OCI-LY3 (cell line): Measurements from ENCODE around the gene TSKU.

Source experiments
- H2AFZ ChIP-seq: fragments of 200-600, 300-600 bp; shearing (Covaris generic); 2 replicates; pipeline ENCODE4 v1.6.0; 2014; ENCODE audit warnings: antibody characterized with exemption, low read depth, low read length
- H3K27ac ChIP-seq: fragments of 200-600, 300-600 bp; sonication (generic); 2 replicates; pipeline ENCODE4 v1.5.1; 2014; ENCODE audit warnings: mild to moderate bottlenecking, low read length, moderate library complexity, mixed read lengths
- H3K27me3 ChIP-seq: fragments of 200-600, 300-600 bp; sonication (generic); 2 replicates; pipeline ENCODE4 v1.6.1; 2014; ENCODE audit warnings: low read depth, low read length, mixed read lengths
- H3K36me3 ChIP-seq: fragments of 200-600, 300-600 bp; sonication (generic); replicated peaks from 2 replicates; pipeline ENCODE3; 2014; ENCODE audit warnings: low read depth, low read length, mixed read lengths
- H3K4me1 ChIP-seq: fragments of 300-600, 200-600 bp; sonication (generic); 2 replicates; pipeline ENCODE4 v1.6.1; 2014; ENCODE audit warnings: low read length, mixed read lengths
- H3K4me2 ChIP-seq: fragments of 200-600, 300-600 bp; sonication (generic); 2 replicates; pipeline ENCODE4 v1.6.1; 2014; ENCODE audit warnings: low read length, mixed read lengths
- H3K4me3 ChIP-seq: fragments of 300-600, 200-600 bp; sonication (generic); 2 replicates; pipeline ENCODE4 v1.5.1; 2014; ENCODE audit warnings: antibody characterized with exemption, mild to moderate bottlenecking, low read length, moderate library complexity
- H3K79me2 ChIP-seq: fragments of 300-600, 200-600 bp; shearing (Covaris generic); 2 replicates; pipeline ENCODE4 v1.6.1; 2014; ENCODE audit warnings: mild to moderate bottlenecking, low read length, mixed read lengths
- H3K9ac ChIP-seq: fragments of 300-600, 200-600 bp; shearing (Covaris generic); 2 replicates; pipeline ENCODE4 v1.6.0; 2014; ENCODE audit warnings: mild to moderate bottlenecking, low read length, moderate library complexity
- H3K9me3 ChIP-seq: fragments of 200-600, 300-600 bp; shearing (Covaris generic); 2 replicates; pipeline ENCODE4 v1.6.1; 2014; ENCODE audit warnings: low read length, mixed read lengths; ENCODE audit not compliant: insufficient read depth
- H4K20me1 ChIP-seq: fragments of 200-600, 300-600 bp; sonication (generic); 2 replicates; pipeline ENCODE4 v1.6.1; 2016; ENCODE audit warnings: low read length, mixed read lengths; ENCODE audit not compliant: insufficient read depth
- EZH2phosphoT487 ChIP-seq: fragments of 200-600 bp; shearing (Covaris generic); IDR thresholded peaks from 2 replicates; pipeline ENCODE4 v1.6.1; 2018; ENCODE audit warnings: antibody characterized with exemption, mixed run types, low read depth
- TF ChIP-seq, protein P1 (sequence below): fragments of 200-600, 300-600 bp; sonication (generic); IDR thresholded peaks from 2 replicates; pipeline ENCODE4 v1.5.1; 2014; ENCODE audit warnings: antibody characterized with exemption, low read length, low read depth

The TSKU gene

DNA sequence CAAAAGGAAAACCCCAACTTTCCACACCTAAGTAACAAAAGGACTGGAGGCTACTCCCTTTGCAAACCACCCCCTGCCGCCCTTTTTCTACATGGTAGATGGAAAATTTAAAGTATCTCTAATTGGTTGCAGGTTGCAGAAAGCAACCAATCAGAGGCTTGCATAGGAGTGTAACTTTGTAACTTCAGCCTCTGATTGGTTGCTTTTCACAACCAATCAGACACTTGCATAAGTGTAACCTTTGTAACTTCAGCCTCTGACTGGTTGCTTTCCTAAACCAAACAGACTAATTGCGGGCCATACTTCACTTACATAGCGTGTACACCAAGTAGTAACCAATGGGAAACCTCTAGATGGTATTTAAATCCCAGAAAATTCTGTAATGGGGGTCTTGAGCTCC, 60.8 kb downstream of the TSKU start:
- H3K9me3 ChIP-seq: no peaks in the 10 kb centered on the region
- H3K4me2 ChIP-seq: no peak overlapping the region

DNA sequence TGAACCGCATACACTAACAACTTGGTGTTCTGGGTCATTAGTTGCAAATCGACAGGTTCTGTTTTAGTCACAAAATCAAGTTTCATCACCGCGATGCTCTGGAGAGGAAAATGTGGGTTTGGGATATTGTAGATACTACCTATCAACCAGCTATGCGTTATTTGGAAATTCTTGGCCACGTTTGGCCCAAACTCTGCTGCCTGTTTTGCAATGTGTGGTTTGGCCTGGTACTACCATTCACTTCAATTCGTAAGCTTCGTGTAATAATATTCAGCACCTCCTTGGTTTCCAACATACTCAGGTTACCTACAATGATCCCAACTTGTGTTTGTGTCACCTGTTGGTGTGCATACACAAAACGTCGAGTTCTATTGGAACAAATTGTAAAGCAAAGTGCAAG, 61.4 kb downstream of the TSKU start:
- H2AFZ ChIP-seq: no peak overlapping the region
- H3K4me3 ChIP-seq: no peak overlapping the region
- no peak for TF ChIP-seq EZH2phosphoT487
- TF ChIP-seq, protein P1, sequence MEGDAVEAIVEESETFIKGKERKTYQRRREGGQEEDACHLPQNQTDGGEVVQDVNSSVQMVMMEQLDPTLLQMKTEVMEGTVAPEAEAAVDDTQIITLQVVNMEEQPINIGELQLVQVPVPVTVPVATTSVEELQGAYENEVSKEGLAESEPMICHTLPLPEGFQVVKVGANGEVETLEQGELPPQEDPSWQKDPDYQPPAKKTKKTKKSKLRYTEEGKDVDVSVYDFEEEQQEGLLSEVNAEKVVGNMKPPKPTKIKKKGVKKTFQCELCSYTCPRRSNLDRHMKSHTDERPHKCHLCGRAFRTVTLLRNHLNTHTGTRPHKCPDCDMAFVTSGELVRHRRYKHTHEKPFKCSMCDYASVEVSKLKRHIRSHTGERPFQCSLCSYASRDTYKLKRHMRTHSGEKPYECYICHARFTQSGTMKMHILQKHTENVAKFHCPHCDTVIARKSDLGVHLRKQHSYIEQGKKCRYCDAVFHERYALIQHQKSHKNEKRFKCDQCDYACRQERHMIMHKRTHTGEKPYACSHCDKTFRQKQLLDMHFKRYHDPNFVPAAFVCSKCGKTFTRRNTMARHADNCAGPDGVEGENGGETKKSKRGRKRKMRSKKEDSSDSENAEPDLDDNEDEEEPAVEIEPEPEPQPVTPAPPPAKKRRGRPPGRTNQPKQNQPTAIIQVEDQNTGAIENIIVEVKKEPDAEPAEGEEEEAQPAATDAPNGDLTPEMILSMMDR: no peak
- no peak overlapping the region for H3K27ac ChIP-seq
- no peaks in the 10 kb centered on the region for H4K20me1 ChIP-seq
- H3K9ac ChIP-seq: no peak overlapping the region
- H3K79me2 ChIP-seq: no peaks in the 10 kb centered on the region
- H3K4me1 ChIP-seq: no peaks in the 10 kb centered on the region
- no peaks in the 10 kb centered on the region for H3K9me3 ChIP-seq
- H3K27me3 ChIP-seq: peaks cover 34% of the 10 kb centered on the region
- no peak overlapping the region for H3K4me2 ChIP-seq
- H3K36me3 ChIP-seq: no peaks in the 10 kb centered on the region

More for the DNA sequence above, 60.8 kb downstream of the TSKU start:
- Histone ChIP-seq H3K4me3 (no peak overlapping the region), H3K79me2 (no peaks in the 10 kb centered on the region), H3K4me1 (no peaks in the 10 kb centered on the region), H3K27ac (no peak overlapping the region), H2AFZ (no peak overlapping the region), H3K9ac (no peak overlapping the region), H4K20me1 (no peaks in the 10 kb centered on the region), H3K27me3 (peaks cover 38% of the 10 kb centered on the region), H3K36me3 (no peaks in the 10 kb centered on the region)
- TF ChIP-seq EZH2phosphoT487: no peak

DNA sequence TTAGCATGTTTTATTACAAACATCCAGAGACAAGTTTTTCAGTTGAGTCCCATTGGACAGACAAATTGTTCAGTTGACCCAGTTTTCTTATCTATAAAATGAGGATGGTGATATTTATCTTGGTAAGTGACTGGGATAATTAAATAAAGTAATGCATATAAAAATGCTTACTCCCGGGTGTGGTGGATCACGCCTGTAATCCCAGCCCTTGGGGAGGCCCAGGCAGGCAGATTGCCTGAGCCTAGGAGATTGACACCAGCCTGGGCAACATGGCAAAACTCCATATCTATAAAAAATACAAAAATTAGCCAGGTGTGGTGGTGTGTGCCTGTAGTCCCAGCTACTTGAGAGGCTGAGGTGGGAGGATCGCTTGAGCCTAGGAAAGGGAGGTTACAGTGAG, 61.9 kb downstream of the TSKU start:
- no peaks in the 10 kb centered on the region for H3K79me2 ChIP-seq
- H3K4me3 ChIP-seq: no peak overlapping the region
- H2AFZ ChIP-seq: no peak overlapping the region
- no peak for TF ChIP-seq EZH2phosphoT487
- TF ChIP-seq, protein P1: no peak
- no peaks in the 10 kb centered on the region for H3K36me3 ChIP-seq
- H3K27ac ChIP-seq: no peak overlapping the region
- no peak overlapping the region for H3K9ac ChIP-seq
- no peaks in the 10 kb centered on the region for H3K4me1 ChIP-seq
- H3K27me3 ChIP-seq: peaks cover 28% of the 10 kb centered on the region
- H4K20me1 ChIP-seq: no peaks in the 10 kb centered on the region
- H3K4me2 ChIP-seq: no peak overlapping the region
- no peaks in the 10 kb centered on the region for H3K9me3 ChIP-seq

DNA sequence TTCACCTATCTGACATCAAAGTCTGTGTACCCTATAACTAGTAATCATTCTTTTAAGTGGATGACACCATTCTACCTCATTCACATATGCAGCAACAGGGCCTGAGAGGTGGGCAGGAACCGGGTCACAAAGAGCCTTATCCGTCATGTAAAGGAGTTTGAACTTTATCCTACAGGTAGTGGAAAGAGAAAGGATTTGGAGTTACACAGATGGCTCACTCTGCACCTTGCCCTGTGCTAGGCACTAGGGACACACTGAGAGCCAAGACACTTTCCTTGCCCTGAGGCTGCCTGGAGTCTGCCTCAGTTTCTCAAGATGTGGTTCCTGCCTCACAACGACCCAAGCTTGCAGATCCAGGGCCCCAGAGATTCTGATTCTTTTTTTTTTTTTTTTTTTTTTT, 63.3 kb downstream of the TSKU start:
- Histone ChIP-seq H3K4me1 (no peaks in the 10 kb centered on the region), H3K4me2 (no peak overlapping the region)
- TF ChIP-seq, protein P1: no peak
- TF ChIP-seq EZH2phosphoT487: no peak

More for the DNA sequence above, 63.3 kb downstream of the TSKU start:
- Histone ChIP-seq H3K36me3 (no peaks in the 10 kb centered on the region), H3K27me3 (peaks cover 20% of the 10 kb centered on the region), H3K79me2 (no peaks in the 10 kb centered on the region), H2AFZ (no peak overlapping the region), H3K9ac (no peak overlapping the region), H3K4me3 (no peak overlapping the region), H4K20me1 (no peaks in the 10 kb centered on the region), H3K9me3 (no peaks in the 10 kb centered on the region), H3K27ac (no peak overlapping the region)
